Measurements from ENCODE around the gene TTYH1.

GRCh38 chr19:54391589-54392061 lies 23.6 kb upstream of the TTYH1 start:
- TF ChIP-seq ISL1 (CRISPR knock-in tag; IDR thresholded peaks at IDR 0.05) = no peak
- TF ChIP-seq ZC3H10 (CRISPR knock-in tag; IDR thresholded peaks at IDR 0.05) = no peak
- no peak for TF ChIP-seq ZNF565 (CRISPR knock-in tag; conservative IDR thresholded peaks at IDR 0.05; ENCODE audit: low read depth)
- no peak for TF ChIP-seq TOX (CRISPR knock-in tag; IDR thresholded peaks at IDR 0.05; ENCODE audit: borderline replicate concordance)
- TF ChIP-seq ZFP30 (CRISPR knock-in tag; IDR thresholded peaks at IDR 0.05) = no peak
- TF ChIP-seq ESRRG (CRISPR knock-in tag; IDR thresholded peaks at IDR 0.05) = no peak
- no peak for TF ChIP-seq CSDC2 (CRISPR knock-in tag; IDR thresholded peaks at IDR 0.05)
- no peak for TF ChIP-seq ZNF8 (CRISPR knock-in tag; IDR thresholded peaks at IDR 0.05)
- TF ChIP-seq PATZ1 (CRISPR knock-in tag; IDR thresholded peaks at IDR 0.05; ENCODE audit: borderline replicate concordance) = no peak
